DMS79 treated with DMSO at 0.1 percent for 48 hours (cell line): ENCODE data around the gene NCLN.
"Not testable (repeated sequence)": the region's sequence is repeated elsewhere in the genome, so short reads cannot be mapped to it uniquely, and the experiment has no call there.

Source experiments
- DNase-seq: peaks from one replicate; lab custom pipeline; 2025; lab: John Stamatoyannopoulos, UW

Gene NCLN

GRCh38 chr19:3154957-3155736 lies 30.6 kb upstream of the NCLN start:
- no peak for DNase-seq

GRCh38 chr19:3157096-3157845 lies 28.5 kb upstream of the NCLN start:
- DNase-seq = no peak

DNA sequence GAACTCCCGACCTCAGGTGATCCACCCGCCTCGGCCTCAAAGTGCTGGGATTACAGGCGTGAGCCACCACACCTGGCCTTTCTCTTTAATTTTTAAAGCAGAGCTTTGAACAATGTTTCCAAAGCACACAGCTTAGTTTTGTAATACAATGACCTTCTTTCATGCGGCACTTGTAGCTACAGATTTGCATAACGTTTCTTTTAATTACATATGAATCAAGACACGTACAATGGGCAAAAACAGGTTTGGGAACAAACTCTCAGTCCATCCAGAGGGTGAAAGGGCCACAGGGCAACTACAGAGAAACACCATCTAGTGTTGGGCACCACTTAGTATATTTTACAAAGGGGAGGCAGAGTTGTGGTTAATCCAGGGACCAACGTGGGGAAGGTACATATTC lies 26.2 kb upstream of the NCLN start:
- DNase-seq = no peak

- no peak for DNase-seq
Measured at GRCh38 chr19:3160219-3160618, 25.5 kb upstream of the NCLN start.

- no peak for DNase-seq
Measured at GRCh38 chr19:3161453-3161852, 24.3 kb upstream of the NCLN start.

- no peak for DNase-seq
Measured at GRCh38 chr19:3162418-3163229, 23.1 kb upstream of the NCLN start.

GRCh38 chr19:3163230-3163886 lies 22.4 kb upstream of the NCLN start:
- peak; percentile 36 for DNase-seq

- DNase-seq = no peak
Measured at GRCh38 chr19:3163943-3164342, 21.8 kb upstream of the NCLN start.

DNA sequence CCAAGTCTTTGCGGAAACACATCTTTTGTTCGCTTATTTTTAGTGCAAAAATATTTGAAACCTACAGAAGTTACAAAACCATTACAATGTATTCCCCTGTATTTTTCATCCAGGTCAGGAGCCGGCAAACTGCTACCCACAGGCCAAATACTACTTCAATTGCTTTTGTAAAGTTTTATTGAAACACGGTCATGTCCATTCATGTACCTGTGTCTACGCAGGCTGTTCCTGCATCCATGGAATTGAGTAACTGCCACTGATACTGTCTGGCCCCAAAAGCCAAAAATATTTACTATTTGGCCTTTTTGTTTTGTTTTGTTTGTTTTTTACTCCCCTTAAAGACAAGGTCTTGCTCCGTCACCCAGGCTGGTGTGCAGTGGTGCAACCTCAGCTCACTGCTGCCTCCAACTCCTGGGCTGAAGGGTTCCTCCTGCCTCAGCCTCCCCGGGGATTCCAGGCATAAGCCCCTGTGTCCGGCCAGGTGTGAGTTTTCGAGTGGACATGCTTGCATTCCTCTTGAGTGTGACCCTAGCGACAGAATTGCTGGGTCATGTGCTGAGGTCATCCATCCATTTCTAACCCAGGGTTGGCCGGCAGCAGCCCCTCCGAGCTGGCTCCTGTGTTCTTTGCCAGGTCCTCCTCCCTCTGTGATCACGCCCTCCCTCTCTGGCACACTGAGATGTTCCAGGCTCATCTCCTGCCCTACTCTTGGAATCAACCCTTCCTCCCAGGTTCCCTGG lies 18.0 kb upstream of the NCLN start:
- peak; percentile 4 for DNase-seq

DNA sequence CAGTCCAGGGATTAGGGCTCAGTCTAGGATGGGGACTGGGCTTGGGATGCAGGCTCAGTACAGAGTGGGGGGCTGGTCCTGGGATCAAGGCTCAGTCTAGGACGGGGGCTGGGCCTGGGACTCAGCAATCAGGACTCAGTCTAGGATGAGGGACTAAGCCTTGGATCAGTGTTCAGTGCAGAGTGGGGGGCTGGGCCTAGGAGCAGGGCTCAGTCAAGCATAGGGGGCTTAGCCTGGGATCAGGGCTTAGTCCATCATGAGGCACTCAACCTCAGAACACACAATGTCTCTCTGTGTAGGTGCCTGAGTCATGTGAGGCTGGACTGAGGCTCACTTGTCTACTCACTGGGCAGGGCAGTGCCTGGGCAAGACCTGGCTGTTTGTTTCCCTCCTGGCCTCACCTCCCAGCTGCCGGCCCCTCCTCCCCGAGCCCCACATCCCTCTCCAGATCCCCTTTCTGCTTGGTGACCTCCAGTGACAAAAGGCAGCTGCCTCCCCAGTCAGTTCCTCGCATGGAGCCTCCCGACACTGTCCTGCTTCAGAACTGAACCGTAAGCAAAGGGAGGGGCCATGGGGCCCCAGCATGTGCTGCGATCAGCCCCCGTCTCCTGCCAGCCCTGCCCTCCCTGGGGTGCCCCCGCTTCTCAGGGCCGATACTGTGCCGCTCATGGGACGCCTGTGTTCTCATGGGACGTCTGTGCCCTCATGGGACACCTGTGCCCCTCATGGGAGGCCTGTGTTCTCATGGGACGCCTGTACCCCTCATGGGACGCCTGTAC lies 13.6 kb upstream of the NCLN start:
- no peak for DNase-seq

GRCh38 chr19:3172673-3173000 lies 13.1 kb upstream of the NCLN start:
- DNase-seq = not testable (repeated sequence)

GRCh38 chr19:3175781-3176714 lies 9.7 kb upstream of the NCLN start:
- DNase-seq = peak; percentile 79

GRCh38 chr19:3176715-3177501 lies 8.8 kb upstream of the NCLN start:
- DNase-seq = no peak

DNA sequence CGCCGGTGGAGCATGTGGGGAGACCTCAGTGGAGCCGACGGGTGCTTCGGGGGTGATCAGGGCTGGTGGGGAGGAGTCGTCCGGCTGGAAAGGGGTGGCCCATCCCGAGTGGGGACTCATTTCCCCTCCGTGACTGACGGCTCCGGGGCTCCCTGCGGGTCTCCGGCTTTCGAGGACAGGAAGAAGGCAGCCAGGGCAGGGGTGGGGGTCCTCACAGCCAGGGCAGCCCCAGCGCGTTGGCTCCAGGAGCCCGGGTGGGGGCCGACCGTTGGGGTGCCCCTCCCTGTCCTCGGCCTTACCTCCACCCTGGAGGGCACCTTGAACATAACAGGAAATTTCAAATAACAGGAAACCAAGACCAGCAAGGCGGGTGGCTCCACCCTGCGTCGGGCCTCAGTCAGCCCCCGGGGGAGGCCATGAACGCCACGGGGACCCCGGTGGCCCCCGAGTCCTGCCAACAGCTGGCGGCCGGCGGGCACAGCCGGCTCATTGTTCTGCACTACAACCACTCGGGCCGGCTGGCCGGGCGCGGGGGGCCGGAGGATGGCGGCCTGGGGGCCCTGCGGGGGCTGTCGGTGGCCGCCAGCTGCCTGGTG lies 7.3 kb upstream of the NCLN start, which contains the start of gene S1PR4:
TSS of gene S1PR4 (plus strand) at position 393 of the 596 bp plus-strand sequence. CDS start at position 417, 24 bp downstream.
- no peak for DNase-seq

GRCh38 chr19:3178973-3179738 lies 6.6 kb upstream of the NCLN start:
- DNase-seq = no peak

- DNase-seq = no peak
Measured at GRCh38 chr19:3179739-3180293, 5.9 kb upstream of the NCLN start.
